ENCODE results near the gene OTOR. TPM values are rescaled to one million over a fixed set of nuclear protein-coding genes. Genes with fewer than 3 reads are reported as not detected.

Gene OTOR
- total RNA-seq, 1 experiment from 2014 or later = not detected

GRCh38 chr20:16732506-16733152 lies 15.5 kb upstream of the OTOR start:
- CTCF ChIA-PET = no interaction called here
- Mint-ChIP-seq H3K4me3 (ENCODE audit: low read depth, unreplicated experiment) (no peak overlapping the region), H3K4me1 (ENCODE audit: low read depth, unreplicated experiment) (no peaks in the 10 kb centered on the region), H3K9me3 (ENCODE audit: low read depth, unreplicated experiment) (no peaks in the 10 kb centered on the region), H3K27me3 (ENCODE audit: unreplicated experiment) (no peaks in the 10 kb centered on the region), H3K36me3 (ENCODE audit: insufficient read depth, unreplicated experiment) (peaks cover 13% of the 10 kb centered on the region), H3K27ac (ENCODE audit: unreplicated experiment) (no peak overlapping the region)
- intact Hi-C loops (cut with micrococcal nuclease; ENCODE audit: unreplicated experiment) = no loop called here
- BruUV-seq (replicated peaks) = no TSS peak
- DNase-seq = no peak
- TF ChIP-seq, protein P1, sequence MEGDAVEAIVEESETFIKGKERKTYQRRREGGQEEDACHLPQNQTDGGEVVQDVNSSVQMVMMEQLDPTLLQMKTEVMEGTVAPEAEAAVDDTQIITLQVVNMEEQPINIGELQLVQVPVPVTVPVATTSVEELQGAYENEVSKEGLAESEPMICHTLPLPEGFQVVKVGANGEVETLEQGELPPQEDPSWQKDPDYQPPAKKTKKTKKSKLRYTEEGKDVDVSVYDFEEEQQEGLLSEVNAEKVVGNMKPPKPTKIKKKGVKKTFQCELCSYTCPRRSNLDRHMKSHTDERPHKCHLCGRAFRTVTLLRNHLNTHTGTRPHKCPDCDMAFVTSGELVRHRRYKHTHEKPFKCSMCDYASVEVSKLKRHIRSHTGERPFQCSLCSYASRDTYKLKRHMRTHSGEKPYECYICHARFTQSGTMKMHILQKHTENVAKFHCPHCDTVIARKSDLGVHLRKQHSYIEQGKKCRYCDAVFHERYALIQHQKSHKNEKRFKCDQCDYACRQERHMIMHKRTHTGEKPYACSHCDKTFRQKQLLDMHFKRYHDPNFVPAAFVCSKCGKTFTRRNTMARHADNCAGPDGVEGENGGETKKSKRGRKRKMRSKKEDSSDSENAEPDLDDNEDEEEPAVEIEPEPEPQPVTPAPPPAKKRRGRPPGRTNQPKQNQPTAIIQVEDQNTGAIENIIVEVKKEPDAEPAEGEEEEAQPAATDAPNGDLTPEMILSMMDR (IDR thresholded peaks at IDR 0.05; ENCODE audit: unreplicated experiment) = no peak

DNA sequence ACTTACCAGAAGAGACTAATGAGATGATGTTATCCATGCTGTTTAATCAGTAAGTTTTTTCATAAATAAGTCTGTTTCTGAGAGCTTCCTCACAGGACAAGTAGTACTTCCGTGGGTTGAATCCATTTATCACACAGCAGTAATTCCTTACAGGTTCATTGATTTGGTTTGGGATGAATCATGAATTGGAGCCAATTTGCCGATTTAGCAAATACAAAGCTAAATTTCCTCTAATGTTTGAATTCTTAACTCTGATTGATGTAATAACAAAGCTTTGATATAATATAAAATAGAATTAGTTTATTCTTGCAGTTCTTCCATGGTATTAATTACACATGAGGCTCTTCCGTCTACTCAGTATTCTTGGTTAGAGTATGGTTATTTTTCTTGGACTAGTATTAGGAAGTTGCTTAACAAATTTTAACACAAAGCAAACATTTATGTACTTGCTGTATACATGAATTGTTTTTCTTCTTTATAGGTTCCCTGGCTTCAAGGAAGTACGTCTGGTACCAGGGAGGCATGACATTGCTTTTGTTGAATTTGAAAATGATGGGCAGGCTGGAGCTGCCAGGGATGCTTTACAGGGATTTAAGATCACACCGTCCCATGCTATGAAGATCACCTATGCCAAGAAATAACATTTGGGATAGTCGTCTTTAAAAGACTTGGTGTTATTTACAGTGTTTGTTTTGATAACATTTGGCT lies 7.6 kb upstream of the OTOR start:
- Mint-ChIP-seq H3K27ac (ENCODE audit: unreplicated experiment) (no peak overlapping the region), H3K9me3 (ENCODE audit: low read depth, unreplicated experiment) (no peaks in the 10 kb centered on the region), H3K4me1 (ENCODE audit: low read depth, unreplicated experiment) (no peaks in the 10 kb centered on the region), H3K4me3 (ENCODE audit: low read depth, unreplicated experiment) (no peak overlapping the region), H3K27me3 (ENCODE audit: unreplicated experiment) (no peaks in the 10 kb centered on the region), H3K36me3 (ENCODE audit: insufficient read depth, unreplicated experiment) (no peaks in the 10 kb centered on the region)
- TF ChIP-seq, protein P1 (IDR thresholded peaks at IDR 0.05; ENCODE audit: unreplicated experiment) = no peak
- no TSS peak for BruUV-seq (replicated peaks)
- CTCF ChIA-PET = no interaction called here
- no peak for DNase-seq
- intact Hi-C loops (cut with micrococcal nuclease; ENCODE audit: unreplicated experiment) = no loop called here

- intact Hi-C loops (cut with micrococcal nuclease; ENCODE audit: unreplicated experiment) = no loop called here
- Mint-ChIP-seq H3K4me1 (ENCODE audit: low read depth, unreplicated experiment) (no peaks in the 10 kb centered on the region), H3K4me3 (ENCODE audit: low read depth, unreplicated experiment) (no peak overlapping the region), H3K27me3 (ENCODE audit: unreplicated experiment) (no peaks in the 10 kb centered on the region), H3K9me3 (ENCODE audit: low read depth, unreplicated experiment) (no peaks in the 10 kb centered on the region), H3K27ac (ENCODE audit: unreplicated experiment) (no peak overlapping the region), H3K36me3 (ENCODE audit: insufficient read depth, unreplicated experiment) (no peaks in the 10 kb centered on the region)
- no peak for DNase-seq
- no TSS peak for BruUV-seq (replicated peaks)
- TF ChIP-seq, protein P1 (IDR thresholded peaks at IDR 0.05; ENCODE audit: unreplicated experiment) = no peak
- CTCF ChIA-PET = no interaction called here
These were observed 3.9 kb upstream of the OTOR start for GRCh38 chr20:16744178-16744807.

DNA sequence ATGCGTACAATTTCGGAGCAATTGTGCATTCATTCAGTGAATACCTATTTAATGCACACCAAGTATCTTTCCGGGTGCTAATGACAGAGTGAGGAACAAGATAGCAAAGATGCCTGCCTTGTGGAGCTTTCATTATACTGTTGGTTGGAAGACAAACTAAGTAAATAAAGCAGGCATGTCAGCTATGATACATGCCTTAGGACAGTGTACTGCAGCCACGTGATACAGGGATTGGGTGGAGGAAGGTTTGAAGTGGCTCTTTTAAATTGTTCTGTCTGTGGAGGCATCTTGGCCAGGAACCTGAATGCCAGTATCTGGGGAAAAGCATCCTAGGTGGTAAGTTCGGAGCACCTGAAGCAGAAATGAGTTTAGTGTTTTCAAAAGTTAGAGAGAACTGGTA lies 3.0 kb upstream of the OTOR start:
- intact Hi-C loops (cut with micrococcal nuclease; ENCODE audit: unreplicated experiment) = no loop called here
- Mint-ChIP-seq H3K9me3 (ENCODE audit: low read depth, unreplicated experiment) (no peaks in the 10 kb centered on the region), H3K4me3 (ENCODE audit: low read depth, unreplicated experiment) (no peak overlapping the region), H3K27ac (ENCODE audit: unreplicated experiment) (no peak overlapping the region), H3K27me3 (ENCODE audit: unreplicated experiment) (no peaks in the 10 kb centered on the region), H3K36me3 (ENCODE audit: insufficient read depth, unreplicated experiment) (no peaks in the 10 kb centered on the region), H3K4me1 (ENCODE audit: low read depth, unreplicated experiment) (no peaks in the 10 kb centered on the region)
- TF ChIP-seq, protein P1 (IDR thresholded peaks at IDR 0.05; ENCODE audit: unreplicated experiment) = no peak
- BruUV-seq (replicated peaks) = no TSS peak
- DNase-seq = no peak
- CTCF ChIA-PET = no interaction called here
